Progenitor cell of endocrine pancreas (in vitro differentiated cells): Measurements from ENCODE around the gene TNPO3. TPM values are rescaled to one million over a fixed set of nuclear protein-coding genes. Genes with fewer than 3 reads are reported as not detected.

Experiments
- DNase-seq: peaks from one replicate; pipeline ENCODE4 v3.0.0; 2021; ENCODE audit warnings: low spot score; ENCODE audit not compliant: unreplicated experiment
- H3K27ac Mint-ChIP-seq: 2 replicates; pipeline ENCODE4 v1.8.0; 2021; ENCODE audit warnings: mild to moderate bottlenecking, moderate library complexity, mixed read lengths
- H3K27me3 Mint-ChIP-seq: 2 replicates; pipeline ENCODE4 v1.8.0; 2021; ENCODE audit warnings: mixed read lengths
- H3K36me3 Mint-ChIP-seq: 2 replicates; pipeline ENCODE4 v1.8.0; 2022; ENCODE audit warnings: mixed read lengths; ENCODE audit not compliant: insufficient read depth
- H3K4me1 Mint-ChIP-seq: 2 replicates; pipeline ENCODE4 v1.8.0; 2021; ENCODE audit warnings: low read depth, mixed read lengths
- H3K4me3 Mint-ChIP-seq: 2 replicates; pipeline ENCODE4 v1.8.0; 2021; ENCODE audit warnings: low read depth, mild to moderate bottlenecking, moderate library complexity, mixed read lengths
- H3K9me3 Mint-ChIP-seq: 2 replicates; pipeline ENCODE4 v1.8.0; 2021; ENCODE audit warnings: low read depth, mixed read lengths
- CTCF ChIP-seq: fragments of 200-600 bp; sonication (generic); IDR thresholded peaks from one replicate; pipeline ENCODE4 v1.5.0; 2021; ENCODE audit warnings: antibody characterized with exemption, mild to moderate bottlenecking; ENCODE audit not compliant: unreplicated experiment
- total RNA-seq: library from RNA; stranded (reverse); gene quantifications from 2 replicates; pipeline ENCODE4 v1.2.1, GENCODE V29; 2021

The TNPO3 gene
- total RNA-seq, 1 donor from 2014 or later = 44.8 TPM

- H3K4me3 Mint-ChIP-seq = no peak overlapping the region
- H3K27me3 Mint-ChIP-seq = no peaks in the 10 kb centered on the region
- no peak for TF ChIP-seq CTCF
- H3K36me3 Mint-ChIP-seq = peaks cover 18% of the 10 kb centered on the region
- no peak for DNase-seq
- peaks cover 3% of the 10 kb centered on the region for H3K4me1 Mint-ChIP-seq
- H3K9me3 Mint-ChIP-seq = no peaks in the 10 kb centered on the region
- H3K27ac Mint-ChIP-seq = no peak overlapping the region
These were observed 41.7 kb downstream of the TNPO3 start for GRCh38 chr7:129013048-129013724.

GRCh38 chr7:129012641-129013040, 42.3 kb downstream of the TNPO3 start:
- Mint-ChIP-seq H3K4me3 (no peak overlapping the region), H3K36me3 (peaks cover 19% of the 10 kb centered on the region), H3K27ac (no peak overlapping the region), H3K4me1 (peaks cover 3% of the 10 kb centered on the region), H3K9me3 (no peaks in the 10 kb centered on the region), H3K27me3 (no peaks in the 10 kb centered on the region)
- no peak for TF ChIP-seq CTCF
- no peak for DNase-seq

GRCh38 chr7:129010075-129010474, 44.8 kb downstream of the TNPO3 start:
- peaks cover 3% of the 10 kb centered on the region for H3K4me1 Mint-ChIP-seq
- no peak for DNase-seq
- H3K27ac Mint-ChIP-seq = no peak overlapping the region
- no peaks in the 10 kb centered on the region for H3K9me3 Mint-ChIP-seq
- H3K36me3 Mint-ChIP-seq = peaks cover 19% of the 10 kb centered on the region
- TF ChIP-seq CTCF = no peak
- H3K4me3 Mint-ChIP-seq = no peak overlapping the region
- no peaks in the 10 kb centered on the region for H3K27me3 Mint-ChIP-seq

- peaks cover 3% of the 10 kb centered on the region for H3K4me1 Mint-ChIP-seq
- no peak overlapping the region for H3K27ac Mint-ChIP-seq
- no peak for TF ChIP-seq CTCF
- DNase-seq = no peak
- peaks cover 16% of the 10 kb centered on the region for H3K36me3 Mint-ChIP-seq
- H3K27me3 Mint-ChIP-seq = no peaks in the 10 kb centered on the region
- no peak overlapping the region for H3K4me3 Mint-ChIP-seq
- no peaks in the 10 kb centered on the region for H3K9me3 Mint-ChIP-seq
These were observed 45.5 kb downstream of the TNPO3 start for GRCh38 chr7:129009437-129009836.

- Mint-ChIP-seq H3K27ac (peak overlapping the region; percentile 50), H3K27me3 (no peaks in the 10 kb centered on the region), H3K4me1 (peaks cover 3% of the 10 kb centered on the region), H3K4me3 (no peak overlapping the region), H3K36me3 (peaks cover 17% of the 10 kb centered on the region), H3K9me3 (no peaks in the 10 kb centered on the region)
- DNase-seq = no peak
- TF ChIP-seq CTCF = no peak
These were observed 46.1 kb downstream of the TNPO3 start for GRCh38 chr7:129008645-129009414.
